Parathyroid adenoma (tissue), 2 donors: ENCODE data around the gene BACE1-AS.

ENCODE experiments used
- H2AFZ ChIP-seq: fragments of 300-600 bp; sonication (generic); one replicate; pipeline ENCODE4 v1.7.0; 2017; ENCODE audit warnings: antibody characterized with exemption, mild to moderate bottlenecking
- H3K27ac ChIP-seq: fragments of 300-600 bp; sonication (generic); one replicate; pipeline ENCODE4 v1.7.0; 2017
- H3K27me3 ChIP-seq: fragments of 300-600 bp; sonication (generic); one replicate; pipeline ENCODE4 v1.7.0; 2017; ENCODE audit warnings: low read length; ENCODE audit not compliant: control insufficient read depth, insufficient read depth
- H3K36me3 ChIP-seq: fragments of 300-600 bp; sonication (generic); one replicate; pipeline ENCODE4 v1.7.0; 2017; ENCODE audit warnings: low read length; ENCODE audit not compliant: control insufficient read depth, insufficient read depth
- H3K4me1 ChIP-seq: fragments of 300-600 bp; sonication (generic); one replicate; pipeline ENCODE4 v1.7.0; 2017; ENCODE audit warnings: control low read depth
- H3K4me2 ChIP-seq: fragments of 300-600 bp; sonication (generic); one replicate; pipeline ENCODE4 v1.7.0; 2017; ENCODE audit warnings: low read length
- H3K4me3 ChIP-seq: fragments of 300-600 bp; sonication (generic); one replicate; pipeline ENCODE4 v1.7.0; 2017; ENCODE audit warnings: low read depth, low read length
- H3K79me2 ChIP-seq: fragments of 300-600 bp; sonication (generic); one replicate; pipeline ENCODE4 v1.7.0; 2017; ENCODE audit warnings: control low read depth
- H3K9ac ChIP-seq: fragments of 300-600 bp; sonication (generic); one replicate; pipeline ENCODE4 v1.7.0; 2017; ENCODE audit warnings: mild to moderate bottlenecking
- H3K9me3 ChIP-seq: fragments of 300-600 bp; sonication (generic); one replicate; pipeline ENCODE4 v1.7.0; 2017; ENCODE audit warnings: low read length; ENCODE audit not compliant: control insufficient read depth
- TF ChIP-seq, protein P1 (sequence below): fragments of 300-600 bp; sonication (generic); IDR thresholded peaks from one replicate; pipeline ENCODE4 v1.7.0; 2017; ENCODE audit warnings: antibody characterized with exemption, mild to moderate bottlenecking
- donor health status: primary hyperparathyroidism.

Gene BACE1-AS

GRCh38 chr11:117328375-117329010 is 37.3 kb downstream of the BACE1-AS start:
- Histone ChIP-seq H3K9me3 (no peaks in the 10 kb centered on the region), H3K4me3 (peak overlapping the region; percentile 77), H3K36me3 (no peaks in the 10 kb centered on the region), H2AFZ (peak overlapping the region; percentile 95), H3K4me2 (peak overlapping the region; percentile 50), H3K9ac (peak overlapping the region; percentile 28), H3K79me2 (no peaks in the 10 kb centered on the region), H3K27me3 (no peaks in the 10 kb centered on the region), H3K4me1 (no peaks in the 10 kb centered on the region), H3K27ac (peak overlapping the region; percentile 76)
- TF ChIP-seq, protein P1, sequence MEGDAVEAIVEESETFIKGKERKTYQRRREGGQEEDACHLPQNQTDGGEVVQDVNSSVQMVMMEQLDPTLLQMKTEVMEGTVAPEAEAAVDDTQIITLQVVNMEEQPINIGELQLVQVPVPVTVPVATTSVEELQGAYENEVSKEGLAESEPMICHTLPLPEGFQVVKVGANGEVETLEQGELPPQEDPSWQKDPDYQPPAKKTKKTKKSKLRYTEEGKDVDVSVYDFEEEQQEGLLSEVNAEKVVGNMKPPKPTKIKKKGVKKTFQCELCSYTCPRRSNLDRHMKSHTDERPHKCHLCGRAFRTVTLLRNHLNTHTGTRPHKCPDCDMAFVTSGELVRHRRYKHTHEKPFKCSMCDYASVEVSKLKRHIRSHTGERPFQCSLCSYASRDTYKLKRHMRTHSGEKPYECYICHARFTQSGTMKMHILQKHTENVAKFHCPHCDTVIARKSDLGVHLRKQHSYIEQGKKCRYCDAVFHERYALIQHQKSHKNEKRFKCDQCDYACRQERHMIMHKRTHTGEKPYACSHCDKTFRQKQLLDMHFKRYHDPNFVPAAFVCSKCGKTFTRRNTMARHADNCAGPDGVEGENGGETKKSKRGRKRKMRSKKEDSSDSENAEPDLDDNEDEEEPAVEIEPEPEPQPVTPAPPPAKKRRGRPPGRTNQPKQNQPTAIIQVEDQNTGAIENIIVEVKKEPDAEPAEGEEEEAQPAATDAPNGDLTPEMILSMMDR = no peak

GRCh38 chr11:117332843-117333242 is 41.7 kb downstream of the BACE1-AS start:
- Histone ChIP-seq H3K4me3 (no peak overlapping the region), H3K27me3 (no peaks in the 10 kb centered on the region), H3K36me3 (no peaks in the 10 kb centered on the region), H2AFZ (no peak overlapping the region), H3K9ac (no peak overlapping the region), H3K79me2 (no peaks in the 10 kb centered on the region), H3K27ac (no peak overlapping the region), H3K4me1 (no peaks in the 10 kb centered on the region), H3K9me3 (no peaks in the 10 kb centered on the region), H3K4me2 (no peak overlapping the region)
- TF ChIP-seq, protein P1 = no peak

GRCh38 chr11:117333917-117334316 is 42.8 kb downstream of the BACE1-AS start:
- H3K4me3 ChIP-seq = no peak overlapping the region
- H3K4me2 ChIP-seq = no peak overlapping the region
- TF ChIP-seq, protein P1 = no peak
- H3K36me3 ChIP-seq = no peaks in the 10 kb centered on the region
- no peaks in the 10 kb centered on the region for H3K4me1 ChIP-seq
- H3K27ac ChIP-seq = no peak overlapping the region
- H3K79me2 ChIP-seq = no peaks in the 10 kb centered on the region
- no peak overlapping the region for H3K9ac ChIP-seq
- H3K9me3 ChIP-seq = no peaks in the 10 kb centered on the region
- no peaks in the 10 kb centered on the region for H3K27me3 ChIP-seq
- no peak overlapping the region for H2AFZ ChIP-seq

- Histone ChIP-seq H3K9me3 (no peaks in the 10 kb centered on the region), H3K4me1 (no peaks in the 10 kb centered on the region), H2AFZ (no peak overlapping the region), H3K27ac (no peak overlapping the region), H3K36me3 (no peaks in the 10 kb centered on the region), H3K9ac (no peak overlapping the region), H3K79me2 (no peaks in the 10 kb centered on the region), H3K4me2 (no peak overlapping the region), H3K4me3 (no peak overlapping the region), H3K27me3 (no peaks in the 10 kb centered on the region)
- TF ChIP-seq, protein P1 = no peak
Observed at GRCh38 chr11:117334896-117335295, 43.8 kb downstream of the BACE1-AS start.

DNA sequence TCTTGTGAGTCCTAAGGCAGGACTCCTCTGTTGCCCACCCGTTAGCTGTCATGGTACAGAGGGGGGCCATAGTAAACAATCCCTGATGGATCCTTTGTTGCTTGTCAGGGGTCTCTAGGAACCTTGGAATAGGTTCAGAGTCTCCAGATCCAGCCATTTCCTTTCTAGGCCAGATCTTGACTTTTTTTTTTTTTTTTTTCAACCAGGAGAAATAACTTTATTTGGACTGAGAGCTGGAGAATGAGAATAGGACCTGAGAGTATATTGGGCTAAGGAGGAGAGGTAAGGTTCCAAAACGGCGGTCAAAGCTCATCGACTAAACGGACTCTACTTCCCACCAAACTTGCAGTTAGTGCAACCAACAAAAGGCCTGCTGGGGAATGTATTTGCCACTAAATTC is 44.3 kb downstream of the BACE1-AS start:
- H3K9me3 ChIP-seq = no peaks in the 10 kb centered on the region
- H3K27me3 ChIP-seq = no peaks in the 10 kb centered on the region
- TF ChIP-seq, protein P1 = no peak

More for the DNA sequence above, 44.3 kb downstream of the BACE1-AS start:
- Histone ChIP-seq H3K36me3 (no peaks in the 10 kb centered on the region), H3K27ac (no peak overlapping the region), H2AFZ (no peak overlapping the region), H3K4me2 (no peak overlapping the region), H3K4me3 (no peak overlapping the region), H3K79me2 (no peaks in the 10 kb centered on the region), H3K4me1 (no peaks in the 10 kb centered on the region), H3K9ac (no peak overlapping the region)
